IPS-11a (cell line): Measurements from ENCODE around the gene SRSF11.

Experiments used
- H3K4me3 ChIP-seq: one replicate; pipeline ENCODE4 v1.5.1; 2013; ENCODE audit warnings: low read depth, low read length, control low read depth

SRSF11 gene

DNA sequence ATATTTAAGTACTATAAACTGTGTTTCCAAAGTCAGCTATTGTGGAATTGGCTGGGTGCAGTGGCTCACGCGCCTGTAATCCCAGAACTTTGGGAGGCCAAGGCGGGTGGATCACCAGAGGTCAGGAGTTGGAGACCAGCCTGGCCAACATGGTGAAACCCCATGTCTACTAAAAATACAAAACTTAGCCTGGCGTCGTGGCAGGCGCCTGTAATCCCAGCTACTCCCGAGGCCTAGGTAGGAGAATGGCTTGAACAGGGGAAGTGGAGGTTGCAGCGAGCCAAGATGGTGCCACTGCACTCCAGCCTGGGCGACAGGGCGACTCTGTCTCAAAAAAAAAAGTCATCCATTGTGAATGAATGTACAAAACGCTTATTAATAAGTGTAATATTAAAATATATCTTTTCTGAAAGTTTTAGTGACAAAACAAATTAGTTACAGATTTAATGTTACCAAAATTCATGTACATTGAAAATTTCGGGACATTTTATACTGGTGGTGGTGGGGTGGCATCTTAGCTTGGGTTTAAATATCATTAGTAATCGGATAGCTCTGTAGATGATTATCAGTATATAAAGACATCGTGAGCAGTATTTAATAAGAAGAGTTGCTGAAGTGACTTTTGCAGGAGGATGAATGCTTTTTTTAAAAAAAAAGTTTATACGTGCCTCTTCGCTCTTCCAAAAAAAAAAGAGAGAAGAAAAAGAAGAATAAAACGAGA is 503 bp upstream of the SRSF11 start:
- peak overlapping the region; percentile 90 for H3K4me3 ChIP-seq

DNA sequence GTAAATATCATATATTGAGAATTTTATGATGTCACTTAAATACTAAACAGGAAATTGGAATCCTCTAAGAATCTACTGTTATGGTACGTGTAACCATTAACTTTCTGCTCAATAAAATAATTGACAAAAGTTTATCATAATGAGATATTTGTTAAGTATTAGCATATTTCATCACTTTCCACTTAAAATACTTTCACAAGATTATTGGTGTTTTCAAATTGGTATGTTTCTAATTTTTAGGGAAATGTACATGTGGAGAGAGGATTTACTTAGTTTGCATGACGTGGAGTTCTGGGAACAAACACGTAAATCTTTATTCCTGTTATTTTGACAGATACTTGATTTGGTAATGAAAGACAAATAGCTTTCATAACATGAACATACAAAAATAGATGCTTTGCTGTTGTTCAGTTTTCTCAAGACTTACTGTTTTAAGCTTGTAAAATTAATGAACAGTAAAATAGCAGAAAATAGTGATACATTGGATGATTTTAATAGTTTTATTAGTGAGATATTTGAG is 1.6 kb downstream of the SRSF11 start:
- H3K4me3 ChIP-seq = peak overlapping the region; percentile 90

DNA sequence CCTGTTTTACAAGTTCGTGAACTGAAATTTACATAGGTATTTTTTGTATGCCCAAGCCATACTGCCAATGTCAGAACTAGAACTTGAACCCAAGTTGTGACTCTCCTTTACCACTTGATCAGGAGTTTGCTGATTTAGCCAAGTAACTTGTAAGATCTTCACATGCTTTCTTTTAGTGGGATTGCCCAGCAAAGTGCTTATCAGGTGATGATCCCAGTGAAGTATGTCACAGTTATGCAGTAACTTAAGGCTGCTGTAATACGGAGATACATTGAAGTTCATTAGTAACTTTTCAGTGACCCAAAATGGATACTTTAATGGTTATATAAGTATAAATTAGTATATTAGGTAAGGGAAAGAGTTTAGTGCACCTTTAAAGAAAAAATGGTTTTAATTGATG is 3.8 kb downstream of the SRSF11 start:
- no peak overlapping the region for H3K4me3 ChIP-seq

DNA sequence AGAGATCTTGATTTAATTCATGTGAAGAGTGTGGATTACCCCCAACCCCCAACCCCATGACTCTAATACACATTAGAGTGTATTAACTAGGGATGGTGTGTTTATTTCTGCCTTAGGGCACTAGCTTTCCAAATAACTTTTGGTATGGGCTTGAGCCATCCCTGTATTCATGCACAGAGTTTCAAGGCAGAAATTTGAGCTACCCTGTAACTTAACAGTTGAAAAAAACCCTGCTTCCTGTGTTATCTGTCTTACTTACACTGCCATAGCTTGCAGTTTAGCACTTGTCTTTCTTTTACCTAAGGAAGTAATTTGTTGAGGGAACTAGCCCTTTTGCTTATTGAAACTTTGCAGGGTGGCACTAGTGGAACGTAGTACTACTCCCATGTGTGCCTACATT is 6.3 kb downstream of the SRSF11 start:
- H3K4me3 ChIP-seq = no peak overlapping the region

DNA sequence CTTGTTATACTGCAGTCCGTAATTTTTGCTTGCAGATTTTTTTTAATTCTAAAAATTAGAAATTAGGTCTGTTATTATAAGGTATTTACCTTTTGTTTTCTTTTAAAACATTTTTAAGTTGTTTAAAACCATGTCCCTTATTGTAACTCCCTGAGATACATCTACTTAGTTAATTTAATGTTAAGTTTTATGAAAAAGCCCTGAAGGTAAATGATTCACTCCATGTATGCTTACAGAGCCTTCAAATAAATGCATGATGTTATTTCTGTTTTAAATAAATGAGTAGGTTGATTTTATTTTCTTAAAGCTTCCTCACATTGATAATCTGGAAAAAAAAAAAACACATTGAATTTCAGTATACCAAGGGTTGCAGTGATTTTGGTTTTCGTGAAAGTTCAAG is 7.5 kb downstream of the SRSF11 start:
- H3K4me3 ChIP-seq = no peak overlapping the region

DNA sequence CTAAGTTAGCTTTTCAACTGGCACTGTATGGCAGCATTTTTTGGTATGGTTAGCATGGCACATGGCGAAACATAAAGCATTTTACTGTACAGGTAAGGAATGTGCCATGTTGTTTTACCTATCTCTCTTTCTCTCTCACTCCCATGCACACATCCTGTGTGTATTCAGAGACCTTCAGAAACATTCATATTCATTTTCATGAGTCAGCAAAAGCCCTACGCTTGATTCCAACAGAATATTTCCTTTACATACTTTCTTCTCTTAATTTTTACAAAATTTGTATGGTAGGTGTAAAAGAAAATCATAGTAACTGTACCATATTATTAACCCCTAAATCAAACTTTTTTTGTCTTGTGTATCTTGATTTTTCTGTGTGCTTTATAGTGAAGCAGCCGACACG is 10.3 kb downstream of the SRSF11 start:
- no peak overlapping the region for H3K4me3 ChIP-seq

DNA sequence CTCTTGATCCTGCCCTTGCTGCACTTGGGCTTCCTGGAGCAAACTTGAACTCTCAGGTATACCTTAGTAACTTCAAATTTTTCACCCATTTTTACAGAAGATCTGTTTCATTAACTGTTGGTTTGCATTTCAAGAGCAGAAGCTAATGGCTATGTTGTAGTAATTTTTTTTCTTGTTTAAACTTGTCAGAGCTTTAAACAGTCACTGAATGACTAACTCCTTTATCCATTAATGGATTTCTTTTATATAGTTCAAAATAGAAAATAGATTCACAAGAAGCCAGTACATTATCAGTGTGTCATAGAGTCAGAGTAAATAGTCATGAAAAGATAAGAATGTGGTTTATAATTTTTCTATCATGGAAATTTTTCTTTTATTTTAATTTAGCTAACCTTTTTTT is 13.6 kb downstream of the SRSF11 start:
- no peak overlapping the region for H3K4me3 ChIP-seq

DNA sequence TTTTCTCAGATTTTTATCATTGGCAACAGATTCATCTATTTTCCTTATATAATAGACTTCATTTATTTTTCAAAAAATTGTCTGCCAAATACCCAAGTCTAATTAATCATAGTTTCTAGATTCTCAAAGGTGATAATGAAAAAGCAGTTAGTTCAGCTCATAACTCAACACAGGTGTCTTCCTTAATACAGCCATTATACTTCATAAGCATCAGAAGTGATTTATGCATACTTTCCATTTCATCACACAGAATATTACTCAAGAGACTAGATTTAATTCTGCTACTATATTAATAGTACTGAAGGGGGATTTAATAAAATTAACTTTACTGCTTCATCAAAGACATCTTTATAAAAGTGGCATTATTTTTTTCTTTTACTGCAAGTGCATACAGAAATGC is 18.8 kb downstream of the SRSF11 start:
- no peak overlapping the region for H3K4me3 ChIP-seq

DNA sequence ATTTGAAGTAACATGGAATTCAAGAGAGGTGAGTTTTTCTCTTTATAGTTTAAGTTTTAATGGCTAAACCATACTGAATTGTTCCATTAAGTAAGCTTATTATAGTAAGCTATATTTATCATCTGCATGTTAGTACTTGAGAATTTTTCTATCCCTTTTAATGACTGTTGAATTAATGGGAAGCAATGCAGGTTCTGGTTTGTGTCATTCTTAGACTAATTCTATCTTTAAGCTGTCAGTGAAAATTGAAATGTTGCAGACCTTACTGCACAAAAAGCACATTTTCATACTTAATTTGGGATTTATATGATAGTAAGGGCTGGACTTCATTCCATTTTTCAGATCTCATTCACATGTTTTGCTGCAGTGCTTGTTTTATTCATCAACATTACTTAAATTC is 25.9 kb downstream of the SRSF11 start:
- no peak overlapping the region for H3K4me3 ChIP-seq

DNA sequence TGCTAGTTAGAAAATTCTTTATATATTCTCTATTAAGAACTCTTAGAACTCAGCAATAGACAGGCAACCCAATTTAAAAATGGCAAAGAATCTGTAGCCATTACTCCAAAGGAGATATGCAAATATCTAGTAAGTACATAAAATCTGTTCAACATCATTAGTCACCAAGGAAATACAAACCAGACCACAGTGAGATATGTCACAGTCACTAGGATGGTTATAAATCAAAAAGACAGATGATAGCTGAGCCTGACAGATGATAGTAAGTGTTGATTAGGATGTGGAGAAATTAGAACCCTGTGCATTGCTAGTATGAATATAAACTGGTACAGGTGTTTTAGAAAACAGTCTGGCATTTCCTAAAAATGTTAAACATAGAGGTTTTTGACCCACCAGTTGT is 26.6 kb downstream of the SRSF11 start:
- no peak overlapping the region for H3K4me3 ChIP-seq

DNA sequence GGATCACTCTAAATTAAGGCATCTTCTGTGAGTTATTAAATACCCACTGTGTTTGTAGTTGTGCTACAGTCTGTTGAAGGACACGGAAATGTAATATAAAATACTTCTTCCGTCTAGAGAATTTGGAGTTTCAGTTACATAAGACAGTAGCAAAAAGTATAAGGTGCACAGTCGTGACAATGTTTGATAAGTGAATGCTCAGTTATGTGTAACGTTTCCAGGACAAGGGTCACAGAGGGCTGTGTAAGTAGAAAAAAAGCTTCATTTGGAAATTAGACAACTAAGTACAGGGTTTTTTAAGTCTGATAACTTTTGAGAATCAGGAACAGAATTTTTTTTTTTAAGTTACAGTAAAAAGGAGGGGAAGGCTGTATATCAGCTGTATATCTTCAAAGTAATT is 27.5 kb downstream of the SRSF11 start:
- no peak overlapping the region for H3K4me3 ChIP-seq

DNA sequence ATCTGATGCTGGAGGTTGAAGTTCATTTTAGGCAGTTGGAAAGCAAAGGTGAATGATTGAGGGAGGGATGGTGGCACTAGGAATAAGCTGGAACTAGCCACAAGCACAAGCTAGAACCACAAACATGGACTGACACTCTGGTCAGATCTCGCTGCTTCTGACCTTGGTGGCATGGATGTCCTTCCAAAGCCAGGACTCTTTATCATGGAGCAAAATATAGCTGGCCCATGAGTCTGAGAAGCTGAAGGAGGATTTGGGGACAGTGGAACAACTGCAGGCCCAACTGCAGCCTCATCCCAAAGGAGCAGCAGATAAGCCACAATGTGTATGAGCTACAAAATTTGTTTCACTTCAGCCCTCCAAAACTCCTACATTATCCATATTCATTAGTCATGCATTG is 35.5 kb downstream of the SRSF11 start:
- no peak overlapping the region for H3K4me3 ChIP-seq

DNA sequence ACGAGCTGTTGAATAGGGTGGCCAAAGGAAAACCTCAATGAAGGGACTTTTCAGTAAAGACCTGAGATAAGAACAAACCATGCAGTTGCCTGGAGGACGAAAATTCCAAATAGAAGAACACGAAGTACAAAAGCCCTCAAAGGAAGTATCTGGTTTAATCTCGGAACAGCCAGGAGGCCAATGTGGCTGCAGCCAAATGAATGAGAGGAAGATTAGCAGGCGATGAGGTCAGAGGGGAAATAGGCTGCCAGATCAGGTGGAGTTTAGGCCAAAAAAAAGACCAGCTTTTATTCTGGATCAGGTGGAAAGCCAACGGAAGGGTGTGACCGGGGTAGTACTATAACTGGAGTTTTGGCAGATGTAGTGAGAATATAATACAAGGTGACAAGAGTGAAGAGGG is 43.7 kb downstream of the SRSF11 start:
- H3K4me3 ChIP-seq = no peak overlapping the region

DNA sequence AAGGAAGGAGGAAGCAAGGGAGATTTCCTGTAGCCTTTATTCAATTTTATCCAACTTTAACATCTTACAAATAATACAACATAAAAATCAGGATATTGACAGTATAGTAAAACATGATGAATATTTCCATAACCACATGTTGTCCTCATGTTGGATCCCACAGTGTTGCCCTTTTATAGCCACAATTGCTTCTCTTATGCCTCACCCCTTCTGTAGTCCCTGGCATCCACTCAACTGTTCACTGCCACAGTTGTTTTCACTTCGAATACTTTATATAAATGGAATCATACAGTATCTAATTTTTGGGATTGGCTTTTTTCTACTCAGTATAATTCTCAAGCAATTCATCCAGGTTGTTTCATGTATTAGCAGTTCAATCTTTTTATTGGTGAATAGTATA is 44.8 kb downstream of the SRSF11 start:
- no peak overlapping the region for H3K4me3 ChIP-seq

DNA sequence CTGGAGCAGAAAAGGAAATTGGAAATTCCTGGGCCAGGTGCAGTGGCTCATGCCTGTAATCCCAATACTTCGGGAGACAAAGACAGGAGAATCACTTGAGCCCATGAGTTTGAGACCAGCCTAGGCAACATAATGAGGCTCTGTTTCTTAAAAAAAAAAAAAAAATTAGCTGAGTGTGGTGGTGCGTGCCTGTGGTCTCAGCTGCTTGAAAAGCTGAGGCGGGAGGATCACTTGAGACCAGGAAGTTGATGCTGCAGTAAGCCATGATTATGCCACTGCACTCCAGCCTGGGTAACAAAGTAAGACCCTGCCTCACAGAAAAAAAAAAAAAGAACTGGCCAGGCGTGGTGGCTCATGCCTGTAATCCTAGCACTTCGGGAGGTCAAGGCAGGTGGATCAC is 56.7 kb downstream of the SRSF11 start:
- H3K4me3 ChIP-seq = no peak overlapping the region

DNA sequence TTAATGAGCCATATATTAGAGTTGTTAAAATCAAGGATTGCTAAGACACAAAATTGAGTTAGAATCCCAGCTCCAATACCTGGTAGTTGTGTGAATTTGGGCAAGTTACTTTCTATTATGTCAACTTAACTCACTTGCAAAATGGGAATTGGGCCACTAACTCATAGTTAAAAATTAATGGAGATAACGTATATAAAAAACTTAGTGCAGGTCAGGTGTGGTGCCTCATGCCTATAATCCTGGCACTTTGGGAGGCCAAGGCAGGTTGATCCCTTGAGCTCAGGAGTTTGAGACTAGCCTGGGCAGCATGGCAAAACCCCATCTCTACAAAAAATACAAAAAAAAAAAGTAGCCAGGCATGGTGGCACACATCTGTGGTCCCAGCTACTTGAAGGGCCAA is 57.5 kb downstream of the SRSF11 start:
- no peak overlapping the region for H3K4me3 ChIP-seq

DNA sequence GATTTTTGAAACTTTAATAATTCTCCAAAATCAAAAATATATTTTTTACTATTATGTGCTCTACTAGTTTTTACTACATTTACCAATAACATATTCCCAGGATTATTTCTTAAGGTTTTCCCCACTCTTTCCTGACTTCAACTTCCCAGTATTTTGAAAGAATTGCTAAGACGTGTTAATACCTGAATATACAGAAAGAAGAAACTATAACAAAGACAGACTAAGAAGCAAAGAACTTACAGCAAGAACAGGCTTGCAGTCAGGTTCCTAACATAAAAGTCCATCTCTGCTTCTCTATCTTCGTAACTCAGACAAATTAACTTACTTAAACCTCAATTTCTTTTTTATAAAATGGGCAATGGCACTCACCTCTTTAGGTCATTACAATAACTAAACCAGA is 63.2 kb downstream of the SRSF11 start:
- no peak overlapping the region for H3K4me3 ChIP-seq

DNA sequence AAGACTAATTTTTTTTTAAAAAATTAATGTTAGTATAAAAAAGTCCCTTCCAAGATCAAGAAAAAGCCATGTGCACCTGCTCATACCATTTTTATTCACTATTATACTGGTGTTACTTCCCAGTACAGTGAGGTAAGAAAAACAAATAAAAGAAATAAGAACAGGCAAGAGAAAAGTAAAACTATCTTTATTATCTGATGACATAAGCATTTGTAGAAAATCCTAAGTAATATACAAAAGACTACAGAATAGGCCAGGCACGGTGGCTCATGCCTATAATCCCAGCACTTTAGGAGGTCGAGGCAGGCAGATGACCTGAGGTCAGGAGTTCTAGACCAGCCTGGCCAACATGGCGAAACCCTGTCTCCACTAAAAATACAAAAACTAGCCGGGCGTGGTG is 65.3 kb downstream of the SRSF11 start:
- no peak overlapping the region for H3K4me3 ChIP-seq

DNA sequence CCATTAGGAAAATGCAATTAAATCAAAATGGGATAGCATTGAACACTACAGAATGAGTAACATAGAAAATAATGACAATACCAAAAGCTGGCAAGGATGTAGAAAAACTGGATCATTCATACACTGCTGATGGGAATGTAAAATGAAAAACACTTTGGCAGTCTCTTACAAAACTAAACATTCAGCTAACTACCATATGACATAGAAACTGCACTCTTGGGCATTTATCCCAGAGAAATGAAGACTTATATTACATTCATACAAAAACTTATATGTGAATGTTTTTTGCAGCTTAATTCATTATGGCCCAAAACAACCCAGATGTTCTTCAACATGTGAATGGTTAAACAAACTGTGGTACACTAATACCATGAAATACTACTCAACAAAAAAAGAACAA is 67.0 kb downstream of the SRSF11 start:
- no peak overlapping the region for H3K4me3 ChIP-seq

DNA sequence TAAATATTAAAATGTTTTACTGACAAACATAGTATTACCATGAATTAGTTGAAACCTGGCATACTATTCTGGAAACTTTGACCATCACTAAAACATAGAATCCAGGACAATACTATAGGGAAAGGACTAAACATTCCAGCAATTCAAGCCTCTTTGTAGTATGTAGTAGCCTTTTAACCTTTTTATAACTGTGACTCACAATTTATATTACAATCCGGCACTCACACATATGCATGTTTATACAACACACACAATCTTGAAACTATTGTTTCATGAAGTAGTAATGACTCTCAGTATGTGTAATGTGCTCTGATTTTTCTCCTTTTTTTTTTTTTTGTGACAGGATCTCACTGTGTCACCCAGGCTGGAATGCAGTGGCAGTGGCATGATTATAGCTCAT is 69.0 kb downstream of the SRSF11 start:
- H3K4me3 ChIP-seq = no peak overlapping the region

DNA sequence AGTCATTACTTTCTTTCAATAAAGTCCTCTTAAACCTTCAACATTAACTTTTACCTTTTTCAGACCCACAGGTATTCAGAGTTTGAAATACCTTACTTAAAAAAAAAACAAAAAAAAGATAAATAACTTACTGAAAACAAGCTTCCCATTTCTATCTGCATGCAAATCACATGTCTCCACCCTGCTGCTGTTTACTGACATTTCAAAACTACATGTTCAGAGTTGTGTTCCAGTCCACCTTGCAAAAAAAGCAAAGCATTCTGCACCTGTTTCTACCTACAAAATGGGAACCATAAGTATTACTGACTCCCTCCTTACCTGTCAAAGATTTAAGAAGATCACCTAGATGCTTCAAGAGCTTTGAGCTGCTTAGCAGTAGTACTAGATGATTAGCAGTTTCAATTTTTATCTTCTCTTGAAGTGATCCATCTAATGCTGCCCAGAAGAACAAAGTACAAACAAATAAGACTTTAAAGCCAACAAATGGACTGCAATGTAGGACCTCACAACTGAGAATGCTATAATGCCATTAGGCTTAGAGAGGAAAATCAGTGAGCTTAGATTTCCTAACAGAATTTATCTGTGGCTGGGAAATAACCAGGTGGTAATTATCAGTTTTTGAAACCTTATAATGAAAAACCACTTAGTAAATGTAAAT is 72.1 kb downstream of the SRSF11 start:
- H3K4me3 ChIP-seq = no peak overlapping the region

DNA sequence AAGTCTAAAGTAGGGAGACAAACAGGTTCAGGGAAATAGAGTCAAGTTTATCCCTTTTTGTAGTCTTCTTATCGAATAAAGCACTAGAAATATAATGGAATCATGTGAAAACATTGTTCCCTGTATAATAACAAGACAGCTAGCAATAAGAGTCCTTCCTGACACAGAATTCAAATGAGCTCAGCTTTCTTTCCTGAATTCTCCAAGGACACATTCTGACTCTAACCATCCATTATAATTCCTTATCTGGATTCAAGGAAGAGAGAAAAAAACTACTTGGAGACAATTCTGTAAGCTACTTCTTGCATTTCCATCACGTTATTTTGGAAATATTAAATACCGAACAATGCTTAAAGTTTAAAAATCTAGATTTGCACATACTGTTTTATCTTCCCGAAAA is 74.6 kb downstream of the SRSF11 start:
- H3K4me3 ChIP-seq = no peak overlapping the region

DNA sequence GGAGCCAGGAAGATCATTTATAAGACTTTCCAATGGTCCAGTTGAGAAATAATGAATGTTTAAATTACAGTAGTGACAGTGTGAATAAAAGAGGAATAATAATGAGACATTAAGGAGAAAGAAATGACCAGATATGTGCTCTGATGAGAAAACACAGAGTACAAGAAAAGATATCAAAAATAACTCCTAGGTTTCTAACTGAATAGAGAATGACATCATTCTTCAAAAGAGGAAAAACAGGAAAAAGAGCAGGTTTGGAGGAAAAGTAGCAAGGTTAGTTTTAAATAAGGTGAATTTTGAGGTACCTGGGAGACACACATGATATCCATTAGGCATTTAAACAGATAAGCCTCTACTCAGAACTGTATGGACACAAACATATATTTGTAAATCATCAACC is 78.3 kb downstream of the SRSF11 start:
- H3K4me3 ChIP-seq = no peak overlapping the region
